SU-DHL-6 (cell line): Measurements from ENCODE around the gene FZD10.

Source experiments
- CTCF ChIP-seq: fragments of 200-600 bp; sonication (generic); IDR thresholded peaks from one replicate; pipeline ENCODE4 v1.5.1; 2017; ENCODE audit warnings: antibody characterized with exemption, mild to moderate bottlenecking, low read length, moderate library complexity; ENCODE audit not compliant: insufficient read depth, poor library complexity, severe bottlenecking
- EZH2phosphoT487 ChIP-seq: fragments of 200-600 bp; sonication (generic), shearing (Covaris generic); conservative IDR thresholded peaks from 2 replicates; pipeline ENCODE4 v1.6.1; 2018; ENCODE audit warnings: mild to moderate bottlenecking, antibody characterized with exemption, low read length, moderate library complexity, mixed read lengths

GRCh38 chr12:130205495-130205894 lies 43.2 kb downstream of the FZD10 start:
- TF ChIP-seq CTCF, result no peak
- no peak for TF ChIP-seq EZH2phosphoT487
